Caco-2 (cell line): Measurements from ENCODE around the gene FSD1. TPM values are rescaled to one million over a fixed set of nuclear protein-coding genes. Genes with fewer than 3 reads are reported as not detected.

Source experiments
- BruUV-seq: library from RNA; stranded (reverse); fragments of 400-500 nt; replicated peaks from 2 replicates; lab custom pipeline; 2021; lab: Mats Ljungman, UMichigan
- CTCF ChIA-PET: fragments of 300-600 bp; sonication (Branson Sonifier 250); formaldehyde crosslinking; loops from one replicate; lab custom pipeline; 2022; ENCODE audit warnings: antibody characterized with exemption; lab: Charles Lee
- POLR2A ChIA-PET: fragments of 300-600 bp; sonication (Branson Sonifier 250); formaldehyde crosslinking; loops from one replicate; lab custom pipeline; 2022; ENCODE audit warnings: antibody characterized with exemption; lab: Charles Lee
- DNase-seq, 2 experiments: peaks; one replicate each; pipeline versions ENCODE4 v3.0.0 to v3.0.0-alpha.2; 2020 to 2022
- H3K27me3 ChIP-seq: replicated peaks from 2 replicates; pipeline ENCODE4 v1.6.0; 2011; ENCODE audit warnings: low read length; ENCODE audit not compliant: control insufficient read depth, insufficient read depth
- H3K36me3 ChIP-seq: 2 replicates; pipeline ENCODE4 v1.5.1; 2011; ENCODE audit warnings: low read length; ENCODE audit not compliant: control insufficient read depth, insufficient read depth
- H3K4me1 ChIP-seq: fragments of 250-450 bp; sonication (Bioruptor Pico); 2 replicates; pipeline ENCODE4 v1.5.1; 2020; ENCODE audit warnings: mild to moderate bottlenecking
- H3K4me3 ChIP-seq: 2 replicates; pipeline ENCODE4 v1.5.1; 2011; ENCODE audit warnings: low read depth, mild to moderate bottlenecking, control low read depth, low read length
- H3K9me3 ChIP-seq: fragments of 250-450 bp; sonication (Bioruptor Pico); 2 replicates; pipeline ENCODE4 v1.5.1; 2020; ENCODE audit warnings: mild to moderate bottlenecking, moderate library complexity
- H3K27ac Mint-ChIP-seq: one replicate; pipeline ENCODE4 v1.8.0; 2022; ENCODE audit warnings: mixed read lengths; ENCODE audit not compliant: unreplicated experiment
- H3K27me3 Mint-ChIP-seq: one replicate; pipeline ENCODE4 v1.8.0; 2022; ENCODE audit warnings: mixed read lengths; ENCODE audit not compliant: insufficient read depth, unreplicated experiment
- H3K36me3 Mint-ChIP-seq: one replicate; pipeline ENCODE4 v1.8.0; 2022; ENCODE audit warnings: mild to moderate bottlenecking, mixed read lengths; ENCODE audit not compliant: insufficient read depth, unreplicated experiment
- H3K4me1 Mint-ChIP-seq: one replicate; pipeline ENCODE4 v1.8.0; 2022; ENCODE audit warnings: low read depth, mixed read lengths; ENCODE audit not compliant: unreplicated experiment
- H3K4me3 Mint-ChIP-seq: one replicate; pipeline ENCODE4 v1.8.0; 2022; ENCODE audit warnings: mild to moderate bottlenecking, moderate library complexity, mixed read lengths; ENCODE audit not compliant: unreplicated experiment
- H3K9me3 Mint-ChIP-seq: one replicate; pipeline ENCODE4 v1.8.0; 2022; ENCODE audit warnings: mixed read lengths; ENCODE audit not compliant: unreplicated experiment
- intact Hi-C: fragments of 100-400 bp; cut with micrococcal nuclease; formaldehyde crosslinking; loops from one replicate; pipeline ENCODE4 v1.10.0; 2022; ENCODE audit not compliant: unreplicated experiment
- total RNA-seq: library from RNA; stranded (reverse); gene quantifications from 2 replicates; pipeline ENCODE4 v1.2.3, GENCODE V29; 2022
- TF ChIP-seq, protein P1 (sequence below), 2 experiments: fragments of 200-600 bp in 1 of 2; IDR thresholded peaks; 1 replicate in 1 of 2; 2 replicates in 1 of 2; pipeline versions ENCODE4 v1.5.1 to v1.8.0; 2011 to 2022; ENCODE audit warnings: antibody characterized with exemption in 1 of 2, control low read depth in 1 of 2, inconsistent platforms in 1 of 2, low read depth in 1 of 2, low read length in 1 of 2, mild to moderate bottlenecking in 1 of 2, moderate library complexity in 1 of 2; ENCODE audit not compliant: insufficient read depth in 1 of 2, severe bottlenecking in 1 of 2, unreplicated experiment in 1 of 2

Gene FSD1
- total RNA-seq, 1 experiment from 2014 or later: 9.0 TPM

DNA sequence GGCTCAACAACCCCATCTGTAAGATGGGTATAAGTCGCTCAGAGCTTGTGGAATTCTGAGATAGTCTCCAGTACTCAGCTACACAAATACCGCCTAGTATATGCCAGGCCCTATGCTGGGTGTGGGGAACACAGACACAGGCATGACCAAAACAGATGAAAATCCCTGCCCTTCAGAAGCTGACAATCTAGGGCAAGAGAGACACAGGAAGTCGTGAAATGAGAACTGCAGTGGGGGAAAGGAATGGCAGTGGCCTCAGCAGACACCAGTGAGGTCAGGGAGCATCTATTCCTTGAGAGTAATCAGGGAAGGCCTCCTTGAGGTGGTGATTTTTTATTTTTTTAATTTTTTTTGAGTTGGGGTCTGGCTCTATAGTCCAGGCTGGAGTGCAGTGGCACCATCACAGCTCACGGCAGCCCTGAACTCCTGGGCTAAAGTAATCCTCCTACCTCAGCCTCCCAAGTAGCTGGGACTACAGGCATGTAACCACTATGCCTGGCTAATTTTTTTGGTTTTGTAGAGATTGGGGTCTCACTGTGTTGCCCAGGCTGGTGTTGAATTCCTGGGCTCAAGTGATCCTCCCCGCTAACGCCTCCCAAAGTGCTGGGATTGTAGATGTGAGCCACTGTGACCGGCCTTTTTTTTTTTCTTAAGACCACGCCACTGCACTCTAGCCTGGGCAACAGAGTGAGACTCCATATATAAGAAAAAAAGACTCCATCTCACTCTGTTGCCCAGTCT lies 5.4 kb upstream of the FSD1 start:
- Histone ChIP-seq H3K36me3 (no peaks in the 10 kb centered on the region), H3K4me3 (no peak overlapping the region), H3K9me3 (no peaks in the 10 kb centered on the region), H3K4me1 (no peaks in the 10 kb centered on the region), H3K27me3 (no peaks in the 10 kb centered on the region)
- Mint-ChIP-seq H3K9me3 (no peaks in the 10 kb centered on the region), H3K4me1 (peaks cover 10% of the 10 kb centered on the region), H3K4me3 (no peak overlapping the region), H3K27me3 (no peaks in the 10 kb centered on the region), H3K27ac (no peak overlapping the region), H3K36me3 (no peaks in the 10 kb centered on the region)
- no peak for DNase-seq
- no TSS peak for BruUV-seq
- POLR2A ChIA-PET: no interaction called here
- intact Hi-C loops: no loop called here
- TF ChIP-seq, protein P1, sequence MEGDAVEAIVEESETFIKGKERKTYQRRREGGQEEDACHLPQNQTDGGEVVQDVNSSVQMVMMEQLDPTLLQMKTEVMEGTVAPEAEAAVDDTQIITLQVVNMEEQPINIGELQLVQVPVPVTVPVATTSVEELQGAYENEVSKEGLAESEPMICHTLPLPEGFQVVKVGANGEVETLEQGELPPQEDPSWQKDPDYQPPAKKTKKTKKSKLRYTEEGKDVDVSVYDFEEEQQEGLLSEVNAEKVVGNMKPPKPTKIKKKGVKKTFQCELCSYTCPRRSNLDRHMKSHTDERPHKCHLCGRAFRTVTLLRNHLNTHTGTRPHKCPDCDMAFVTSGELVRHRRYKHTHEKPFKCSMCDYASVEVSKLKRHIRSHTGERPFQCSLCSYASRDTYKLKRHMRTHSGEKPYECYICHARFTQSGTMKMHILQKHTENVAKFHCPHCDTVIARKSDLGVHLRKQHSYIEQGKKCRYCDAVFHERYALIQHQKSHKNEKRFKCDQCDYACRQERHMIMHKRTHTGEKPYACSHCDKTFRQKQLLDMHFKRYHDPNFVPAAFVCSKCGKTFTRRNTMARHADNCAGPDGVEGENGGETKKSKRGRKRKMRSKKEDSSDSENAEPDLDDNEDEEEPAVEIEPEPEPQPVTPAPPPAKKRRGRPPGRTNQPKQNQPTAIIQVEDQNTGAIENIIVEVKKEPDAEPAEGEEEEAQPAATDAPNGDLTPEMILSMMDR (IDR thresholded peaks at IDR 0.05; ENCODE audit: insufficient read depth in 1 of 2, low read depth in 1 of 2, low read length in 1 of 2, severe bottlenecking in 1 of 2, unreplicated experiment in 1 of 2): no peak
- CTCF ChIA-PET: no interaction called here

DNA sequence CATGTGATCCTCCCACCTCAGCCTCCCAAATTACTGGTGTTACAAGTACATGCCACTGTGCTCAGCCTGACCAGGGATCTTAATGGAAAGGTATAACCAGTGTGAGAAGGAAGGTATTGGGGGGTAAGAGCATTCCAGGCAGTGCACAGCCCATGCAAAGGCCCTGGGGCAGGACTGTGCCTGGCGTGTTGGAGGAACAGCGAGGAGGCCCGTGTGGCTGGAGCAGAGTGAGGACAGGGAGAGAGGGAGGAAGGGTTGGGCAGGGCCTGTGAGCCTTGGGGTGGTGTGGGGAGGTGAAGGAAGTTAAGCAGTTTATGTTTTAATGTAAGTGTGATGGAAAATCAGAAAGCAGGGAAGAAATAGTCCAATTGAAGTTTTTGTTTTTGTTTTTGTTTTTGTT lies 3.8 kb upstream of the FSD1 start:
- Histone ChIP-seq H3K36me3 (no peaks in the 10 kb centered on the region), H3K27me3 (no peaks in the 10 kb centered on the region), H3K4me3 (no peak overlapping the region), H3K4me1 (no peaks in the 10 kb centered on the region), H3K9me3 (no peaks in the 10 kb centered on the region)
- H3K4me3 Mint-ChIP-seq: no peak overlapping the region
- TF ChIP-seq, protein P1 (IDR thresholded peaks at IDR 0.05; ENCODE audit: insufficient read depth in 1 of 2, low read depth in 1 of 2, low read length in 1 of 2, severe bottlenecking in 1 of 2, unreplicated experiment in 1 of 2): no peak
- ChIA-PET CTCF (no interaction called here), POLR2A (no interaction called here)
- H3K4me1 Mint-ChIP-seq: peaks cover 10% of the 10 kb centered on the region
- no peaks in the 10 kb centered on the region for H3K36me3 Mint-ChIP-seq
- DNase-seq: no peak
- H3K9me3 Mint-ChIP-seq: no peaks in the 10 kb centered on the region
- H3K27me3 Mint-ChIP-seq: no peaks in the 10 kb centered on the region
- H3K27ac Mint-ChIP-seq: no peak overlapping the region
- intact Hi-C loops: no loop called here
- no TSS peak for BruUV-seq

DNA sequence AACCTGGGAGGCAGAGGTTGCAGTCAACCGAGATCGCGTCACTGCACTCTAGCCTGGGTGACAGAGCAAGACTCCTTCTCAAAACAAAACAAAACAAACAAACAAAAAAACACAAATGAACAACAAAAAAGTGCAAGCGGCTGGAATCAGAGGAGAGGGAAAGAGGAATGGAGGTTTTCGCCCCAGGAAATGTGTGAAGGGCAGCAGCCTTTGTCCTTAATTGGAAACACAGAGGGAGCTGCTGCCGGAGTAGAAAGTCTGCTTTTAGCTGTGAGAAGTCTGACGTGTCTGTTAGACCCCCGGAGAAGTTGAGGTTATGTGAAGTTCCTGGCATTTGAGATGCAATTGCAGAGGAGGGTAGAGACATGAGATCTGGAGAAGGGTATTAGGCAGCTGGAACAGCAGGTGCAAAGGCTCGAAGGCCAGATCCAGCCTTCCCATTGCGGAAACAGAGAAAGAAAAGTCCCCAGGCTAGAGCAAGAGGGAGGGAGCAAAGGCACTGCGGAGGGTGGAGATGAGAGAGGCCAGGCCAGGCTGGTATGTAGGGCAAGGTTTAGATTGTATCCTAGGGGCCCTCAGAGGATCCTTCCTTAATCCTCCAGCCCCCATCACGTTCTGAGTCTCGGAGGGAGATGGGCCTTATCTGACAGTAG lies 2.7 kb upstream of the FSD1 start:
- intact Hi-C loops: no loop called here
- H3K9me3 ChIP-seq: no peaks in the 10 kb centered on the region
- H3K27me3 ChIP-seq: no peaks in the 10 kb centered on the region
- no peak for DNase-seq
- H3K36me3 ChIP-seq: no peaks in the 10 kb centered on the region
- CTCF ChIA-PET: interaction anchor here (0.6 kb wide), 1 partner anchor 93 kb away, joined by 5 read pairs; no protein-coding TSS in a partner anchor
- Mint-ChIP-seq H3K4me3 (no peak overlapping the region), H3K36me3 (no peaks in the 10 kb centered on the region), H3K9me3 (no peaks in the 10 kb centered on the region), H3K4me1 (peaks cover 10% of the 10 kb centered on the region), H3K27ac (peak overlapping the region; percentile 8), H3K27me3 (no peaks in the 10 kb centered on the region)
- POLR2A ChIA-PET: no interaction called here
- H3K4me1 ChIP-seq: no peaks in the 10 kb centered on the region
- no peak overlapping the region for H3K4me3 ChIP-seq
- TF ChIP-seq, protein P1 (IDR thresholded peaks at IDR 0.05; ENCODE audit: insufficient read depth in 1 of 2, low read depth in 1 of 2, low read length in 1 of 2, severe bottlenecking in 1 of 2, unreplicated experiment in 1 of 2): no peak
- no TSS peak for BruUV-seq
